WTC11 (cell line): ENCODE results near the gene TGFBR2.

ENCODE experiments used
- AFF4 ChIP-seq: sonication (generic); formaldehyde crosslinking; IDR thresholded peaks from 2 replicates; pipeline ENCODE4 v1.8.1; 2023; ENCODE audit warnings: mild to moderate bottlenecking, missing genetic modification reagents, borderline replicate concordance
- ATF3 ChIP-seq: sonication (generic); formaldehyde crosslinking; conservative IDR thresholded peaks from 2 replicates; pipeline ENCODE4 v1.8.1; 2022; ENCODE audit warnings: mild to moderate bottlenecking, missing genetic modification reagents
- CTCF ChIP-seq: fragments of 200-600 bp; IDR thresholded peaks from 2 replicates; pipeline ENCODE4 v1.8.0; 2022; ENCODE audit warnings: antibody characterized with exemption
- JUN ChIP-seq: sonication (generic); formaldehyde crosslinking; IDR thresholded peaks from 2 replicates; pipeline ENCODE4 v1.8.0; 2023; ENCODE audit warnings: mild to moderate bottlenecking, missing genetic modification reagents
- MAX ChIP-seq: sonication (generic); formaldehyde crosslinking; IDR thresholded peaks from 2 replicates; pipeline ENCODE4 v1.8.0; 2022; ENCODE audit warnings: mild to moderate bottlenecking, missing genetic modification reagents
- MLX ChIP-seq: sonication (generic); formaldehyde crosslinking; IDR thresholded peaks from 2 replicates; pipeline ENCODE4 v1.8.1; 2023; ENCODE audit warnings: mild to moderate bottlenecking, missing genetic modification reagents, moderate library complexity
- NFYB ChIP-seq: sonication (generic); formaldehyde crosslinking; conservative IDR thresholded peaks from 2 replicates; pipeline ENCODE4 v1.8.0; 2022; ENCODE audit warnings: low read depth, missing genetic modification reagents
- SP1 ChIP-seq: sonication (generic); formaldehyde crosslinking; conservative IDR thresholded peaks from 2 replicates; pipeline ENCODE4 v1.8.1; 2022; ENCODE audit warnings: missing genetic modification reagents
- TEAD1 ChIP-seq: sonication (generic); formaldehyde crosslinking; IDR thresholded peaks from 2 replicates; pipeline ENCODE4 v1.8.0; 2022; ENCODE audit warnings: mild to moderate bottlenecking, missing genetic modification reagents
- TEAD4 ChIP-seq: sonication (generic); formaldehyde crosslinking; IDR thresholded peaks from 2 replicates; pipeline ENCODE4 v1.8.0; 2022; ENCODE audit warnings: mild to moderate bottlenecking, missing genetic modification reagents
- ZBTB43 ChIP-seq: sonication (generic); formaldehyde crosslinking; IDR thresholded peaks from 2 replicates; pipeline ENCODE4 v1.8.1; 2023; ENCODE audit warnings: mild to moderate bottlenecking, missing genetic modification reagents
- ZSCAN18 ChIP-seq: fragments of 250-450 bp; sonication (Bioruptor Pico); IDR thresholded peaks from 2 replicates; pipeline ENCODE4 v2.1.2; 2022; ENCODE audit warnings: mild to moderate bottlenecking, moderate library complexity

- TF ChIP-seq CTCF: no peak
- TF ChIP-seq TEAD4 (CRISPR knock-in tag): no peak
- no peak for TF ChIP-seq ZSCAN18 (CRISPR knock-in tag)
- TF ChIP-seq MAX (CRISPR knock-in tag): no peak
- TF ChIP-seq ZBTB43 (CRISPR knock-in tag): no peak
- TF ChIP-seq SP1 (CRISPR knock-in tag): no peak
- no peak for TF ChIP-seq ATF3
- TF ChIP-seq AFF4 (CRISPR knock-in tag): no peak
- TF ChIP-seq NFYB (CRISPR knock-in tag): no peak
- TF ChIP-seq JUN (CRISPR knock-in tag): no peak
- TF ChIP-seq TEAD1: no peak
- no peak for TF ChIP-seq MLX (CRISPR knock-in tag)
Observed at GRCh38 chr3:30733209-30733608, 126.8 kb downstream of the TGFBR2 start.
